HepG2 (cell line): ENCODE measurements around the gene DDX1. TPM values are rescaled to one million over a fixed set of nuclear protein-coding genes. Genes with fewer than 3 reads are reported as not detected.
"Not testable (repeated sequence)": the region's sequence is repeated elsewhere in the genome, so short reads cannot be mapped to it uniquely, and the experiment has no call there.

ENCODE experiments used
- ATAC-seq: fragments of 200-7000 bp; cut with Tn5 transposase; 3 replicates; pipeline ENCODE4 v1.9.1; 2020; ENCODE audit warnings: mild to moderate bottlenecking, moderate library complexity
- BruUV-seq: library from RNA; stranded (reverse); fragments of 400-500 nt; replicated peaks from 2 replicates; lab custom pipeline; 2021; lab: Mats Ljungman, UMichigan
- CTCF ChIA-PET: fragments of 300-600 bp; formaldehyde crosslinking; extraction: SDS; loops from one replicate; lab custom pipeline; 2021; ENCODE audit warnings: low total read pairs, inconsistent platforms, low intra/inter-chr PET ratio; lab: Yijun Ruan, JAX
- POLR2A ChIA-PET: fragments of 350-600 bp; sonication (Branson Sonifier 250); formaldehyde crosslinking; loops from one replicate; lab custom pipeline; 2020; ENCODE audit warnings: antibody characterized with exemption, inconsistent platforms; lab: Yijun Ruan, JAX
- DNase-seq: peaks from one replicate; pipeline ENCODE4 v3.0.0-alpha.2; 2015; ENCODE audit warnings: low spot score
- FAIRE-seq: peaks from 3 replicates; lab custom pipeline; 2011; peaks lifted over from hg19 to GRCh38; lab: Jason Lieb, UNC
- H2AFZ ChIP-seq: one replicate; pipeline ENCODE4 v1.6.1; 2011; ENCODE audit warnings: low read length, inconsistent platforms
- H3K27ac ChIP-seq: fragments of 300-600 bp; 3 replicates; pipeline ENCODE4 v1.8.0; 2011; ENCODE audit warnings: mixed run types, mild to moderate bottlenecking, mixed read lengths, low read length, inconsistent platforms; ENCODE audit not compliant: insufficient read depth; ENCODE audit errors: extremely low read length
- H3K27me3 ChIP-seq, 2 experiments: fragments of 200-600 bp in 1 of 2; 2 replicates in 1 of 2; 3 replicates in 1 of 2; pipeline versions ENCODE4 v1.6.0 to v1.8.0; 2011; ENCODE audit warnings: low read length in 2 of 2, mild to moderate bottlenecking in 2 of 2, moderate library complexity in 2 of 2, inconsistent platforms in 1 of 2; ENCODE audit not compliant: insufficient read depth in 2 of 2, control insufficient read depth in 1 of 2
- H3K36me3 ChIP-seq, 2 experiments: fragments of 200-600 bp in 1 of 2; replicated peaks in 1 of 2; 2 replicates in 1 of 2; 3 replicates in 1 of 2; pipeline versions ENCODE4 v1.5.1 to v1.8.0; 2011; ENCODE audit warnings: low read length in 2 of 2, inconsistent platforms in 1 of 2; ENCODE audit not compliant: insufficient read depth in 2 of 2, control insufficient read depth in 1 of 2
- H3K4me1 ChIP-seq: 2 replicates; pipeline ENCODE4 v1.5.1; 2012; ENCODE audit warnings: low read length, inconsistent platforms; ENCODE audit not compliant: insufficient read depth
- H3K4me2 ChIP-seq: 2 replicates; pipeline ENCODE4 v1.6.0; 2011; ENCODE audit warnings: low read depth, low read length, inconsistent platforms
- H3K4me3 ChIP-seq, 3 experiments: fragments of 200-600 bp in 1 of 3; sonication (generic), shearing (Covaris generic) in 1 of 3; replicated peaks in 1 of 3; 2 replicates each; pipeline ENCODE4 v1.5.1; 2011 to 2016; ENCODE audit warnings: low read length in 3 of 3, inconsistent platforms in 2 of 3, low read depth in 2 of 3, mild to moderate bottlenecking in 2 of 3, control low read depth in 1 of 3, mixed read lengths in 1 of 3; ENCODE audit not compliant: insufficient read depth in 1 of 3
- H3K79me2 ChIP-seq: one replicate; pipeline ENCODE4 v1.6.1; 2011; ENCODE audit warnings: low read length, inconsistent platforms; ENCODE audit not compliant: insufficient read depth
- H3K9ac ChIP-seq: 2 replicates; pipeline ENCODE4 v1.6.0; 2011; ENCODE audit warnings: mild to moderate bottlenecking, low read depth, low read length, inconsistent platforms; ENCODE audit not compliant: insufficient read depth
- H3K9me3 ChIP-seq: 2 replicates; pipeline ENCODE4 v1.5.1; 2012; ENCODE audit warnings: mild to moderate bottlenecking, low read length
- H4K20me1 ChIP-seq: 2 replicates; pipeline ENCODE4 v1.6.0; 2011; ENCODE audit warnings: inconsistent platforms, mild to moderate bottlenecking, low read length, moderate library complexity; ENCODE audit not compliant: insufficient read depth
- BRD4 ChIP-seq: sonication (generic); formaldehyde crosslinking; IDR thresholded peaks from 2 replicates; pipeline ENCODE4 v1.4.0; 2020; ENCODE audit warnings: missing genetic modification reagents
- PITX1 ChIP-seq: sonication (generic); formaldehyde crosslinking; IDR thresholded peaks from 2 replicates; pipeline ENCODE4 v1.5.1; 2020; ENCODE audit warnings: mild to moderate bottlenecking, missing genetic modification reagents
- ZBED4 ChIP-seq: sonication (generic); formaldehyde crosslinking; IDR thresholded peaks from 2 replicates; pipeline ENCODE4 v1.4.0; 2020; ENCODE audit warnings: missing genetic modification reagents, borderline replicate concordance
- ZBTB8A ChIP-seq: sonication (generic); formaldehyde crosslinking; IDR thresholded peaks from 2 replicates; pipeline ENCODE4 v1.4.0; 2020; ENCODE audit warnings: mild to moderate bottlenecking, low read depth, missing genetic modification reagents, borderline replicate concordance
- ZNF160 ChIP-seq: sonication (generic); formaldehyde crosslinking; IDR thresholded peaks from 2 replicates; pipeline ENCODE4 v1.8.0; 2022; ENCODE audit warnings: mild to moderate bottlenecking, inconsistent platforms, missing genetic modification reagents
- ZNF256 ChIP-seq: sonication (generic); formaldehyde crosslinking; conservative IDR thresholded peaks from 2 replicates; pipeline ENCODE4 v1.4.0; 2020; ENCODE audit warnings: missing genetic modification reagents
- ZNF446 ChIP-seq: sonication (generic); formaldehyde crosslinking; IDR thresholded peaks from 2 replicates; pipeline ENCODE4 v1.5.0; 2020; ENCODE audit warnings: mild to moderate bottlenecking, missing genetic modification reagents
- ZNF510 ChIP-seq: sonication (generic); formaldehyde crosslinking; IDR thresholded peaks from 2 replicates; pipeline ENCODE4 v1.4.0; 2020; ENCODE audit warnings: low read depth, mild to moderate bottlenecking, missing genetic modification reagents
- WGBS: methylation state at CpG from one replicate; pipeline ENCODE4 v1.1.6; 2017; ENCODE audit warnings: low lambda C conversion rate; 5-methylcytosine and 5-hydroxymethylcytosine counted together
- in situ Hi-C: cut with HindIII; loops from 2 replicates; pipeline ENCODE4 v1.10.0; 2017; ENCODE audit warnings: low pct_unique_long_range_greater_than_20kb; ENCODE audit not compliant: extremely low pct_ligation_motif_present
- intact Hi-C: fragments of 100-400 bp; cut with micrococcal nuclease; formaldehyde crosslinking; loops from one replicate; pipeline ENCODE4 v1.10.0; 2022; ENCODE audit not compliant: unreplicated experiment
- polyA plus RNA-seq, 8 experiments: library from polyadenylated mRNA; depleted of rRNA in 3 of 8; stranded (reverse) in 7 of 8; unstranded in 1 of 8; fragments of >200 nt; fragmentation: Illumina TruSeq in 4 of 8; extraction: Trizol in 4 of 8; gene quantifications; 2 replicates each; pipeline versions ENCODE4 v1.2.1 to v1.2.3, GENCODE V29; 2011 to 2016; ENCODE audit warnings: low read depth in 4 of 8, missing spikeins in 1 of 8, mixed read lengths in 1 of 8; ENCODE audit not compliant: insufficient read depth in 1 of 8
- total RNA-seq, 5 experiments: library from RNA; depleted of rRNA; stranded (reverse); fragments of >200 nt; fragmentation: Illumina TruSeq; extraction: Trizol; gene quantifications; 2 replicates each; pipeline ENCODE4 v1.2.3, GENCODE V29; 2016; ENCODE audit warnings: low read depth in 1 of 5
- TF ChIP-seq, protein P1 (sequence below): sonication (generic); formaldehyde crosslinking; IDR thresholded peaks from 2 replicates; pipeline ENCODE4 v1.5.0; 2020; ENCODE audit warnings: missing genetic modification reagents

DDX1 gene
- total and polyA plus RNA-seq, 2 of the 13 experiments (the other 11 are each of a cell fraction or from before 2014, with no cell fraction given), result 81.6 to 130 TPM

DNA sequence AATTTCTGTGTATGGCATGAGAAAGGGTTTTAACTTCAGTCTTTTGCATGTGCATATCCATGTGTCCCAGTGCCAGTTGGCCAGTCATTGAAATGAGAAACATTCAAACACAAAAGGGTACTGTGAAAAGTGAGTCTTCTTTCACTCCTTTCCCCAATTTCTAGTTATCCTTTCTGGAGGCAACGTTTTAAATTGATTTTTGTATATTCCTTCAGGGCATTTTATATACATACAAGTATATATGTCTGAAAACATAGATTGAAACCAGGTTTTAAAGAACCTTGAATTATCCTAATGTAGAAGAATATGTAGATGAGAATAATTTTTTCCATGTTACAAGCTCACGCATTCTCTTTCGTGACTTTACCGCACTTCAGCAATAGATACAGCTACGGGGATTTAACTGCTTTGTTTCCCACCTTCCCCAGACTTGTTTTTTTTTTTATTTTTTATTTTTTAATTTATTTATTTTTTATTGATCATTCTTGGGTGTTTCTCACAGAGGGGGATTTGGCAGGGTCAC is 18.8 kb downstream of the DDX1 start:
- Histone ChIP-seq H3K27ac (no peak overlapping the region), H4K20me1 (no peaks in the 10 kb centered on the region), H3K36me3 (peaks cover 24 to 61% of the 10 kb centered on the region in 2 experiments), H3K4me3 (no peak overlapping the region), H2AFZ (no peak overlapping the region), H3K27me3 (no peaks in the 10 kb centered on the region), H3K9me3 (no peaks in the 10 kb centered on the region), H3K4me2 (no peak overlapping the region), H3K79me2 (no peaks in the 10 kb centered on the region), H3K9ac (no peak overlapping the region), H3K4me1 (no peaks in the 10 kb centered on the region)
- FAIRE-seq, result no peak
- DNase-seq, result no peak
- no TSS peak for BruUV-seq
- intact Hi-C loops (no loop called here), in situ Hi-C loops (no loop called here)
- ATAC-seq, result no peak
- ChIA-PET POLR2A (no interaction called here), CTCF (no interaction called here)
- WGBS, result 95% methylated on average over 5 of the region's 5 CpGs
- TF ChIP-seq, protein P1, sequence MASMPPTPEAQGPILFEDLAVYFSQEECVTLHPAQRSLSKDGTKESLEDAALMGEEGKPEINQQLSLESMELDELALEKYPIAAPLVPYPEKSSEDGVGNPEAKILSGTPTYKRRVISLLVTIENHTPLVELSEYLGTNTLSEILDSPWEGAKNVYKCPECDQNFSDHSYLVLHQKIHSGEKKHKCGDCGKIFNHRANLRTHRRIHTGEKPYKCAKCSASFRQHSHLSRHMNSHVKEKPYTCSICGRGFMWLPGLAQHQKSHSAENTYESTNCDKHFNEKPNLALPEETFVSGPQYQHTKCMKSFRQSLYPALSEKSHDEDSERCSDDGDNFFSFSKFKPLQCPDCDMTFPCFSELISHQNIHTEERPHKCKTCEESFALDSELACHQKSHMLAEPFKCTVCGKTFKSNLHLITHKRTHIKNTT (CRISPR knock-in tag), result no peak
- TF ChIP-seq ZNF446 (CRISPR knock-in tag), result no peak
- TF ChIP-seq ZBTB8A (CRISPR knock-in tag), result no peak
- no peak for TF ChIP-seq ZNF510 (CRISPR knock-in tag)
- no peak for TF ChIP-seq ZBED4
- TF ChIP-seq ZNF160 (CRISPR knock-in tag), result no peak
- no peak for TF ChIP-seq BRD4
- no peak for TF ChIP-seq ZNF256 (CRISPR knock-in tag)
- no peak for TF ChIP-seq PITX1 (CRISPR knock-in tag)

GRCh38 chr2:15612101-15612500 is 20.4 kb downstream of the DDX1 start:
- intact Hi-C loops, H3K27ac ChIP-seq, H3K79me2 ChIP-seq, BruUV-seq, H3K9me3 ChIP-seq, H3K4me2 ChIP-seq, H3K4me1 ChIP-seq, H2AFZ ChIP-seq, H3K9ac ChIP-seq, CTCF ChIA-PET, ATAC-seq, in situ Hi-C loops, H3K4me3 ChIP-seq, FAIRE-seq, POLR2A ChIA-PET, H4K20me1 ChIP-seq, H3K27me3 ChIP-seq, DNase-seq: not testable (repeated sequence)
- peaks cover 16 to 58% of the 10 kb centered on the region in 2 experiments for H3K36me3 ChIP-seq
- WGBS, result 94% methylated on average over 17 of the region's 33 CpGs
